H9 (cell line): ENCODE data around the gene LRP1-AS. TPM values are rescaled to one million over a fixed set of nuclear protein-coding genes. Genes with fewer than 3 reads are reported as not detected.

Experiments
- DNase-seq: peaks from one replicate; pipeline ENCODE4 v3.0.0-alpha.2; 2017
- H2AFZ ChIP-seq: one replicate; pipeline ENCODE4 v1.6.1; 2013; ENCODE audit warnings: mild to moderate bottlenecking, low read length, control low read depth, moderate library complexity
- H2AK5ac ChIP-seq: 2 replicates; pipeline ENCODE4 v1.6.1; 2013; ENCODE audit warnings: low read length, control low read depth, mixed read lengths; ENCODE audit not compliant: insufficient read length
- H2BK120ac ChIP-seq: one replicate; pipeline ENCODE4 v1.6.1; 2013; ENCODE audit warnings: low read depth, mild to moderate bottlenecking, low read length, control low read depth, inconsistent platforms; ENCODE audit not compliant: poor library complexity, severe bottlenecking
- H2BK12ac ChIP-seq: 2 replicates; pipeline ENCODE4 v1.6.1; 2013; ENCODE audit warnings: low read length, control low read depth, mixed read lengths, low read depth; ENCODE audit not compliant: insufficient read length
- H2BK15ac ChIP-seq: 2 replicates; pipeline ENCODE4 v1.6.1; 2013; ENCODE audit warnings: low read depth, low read length, control low read depth
- H2BK20ac ChIP-seq: one replicate; pipeline ENCODE4 v1.6.1; 2013; ENCODE audit warnings: low read depth, mild to moderate bottlenecking, low read length, control low read depth, inconsistent platforms; ENCODE audit not compliant: poor library complexity, severe bottlenecking
- H2BK5ac ChIP-seq: 2 replicates; pipeline ENCODE4 v1.6.1; 2013; ENCODE audit warnings: low read length, control low read depth, mixed read lengths; ENCODE audit not compliant: insufficient read length
- H3K14ac ChIP-seq: 2 replicates; pipeline ENCODE4 v1.6.1; 2013; ENCODE audit warnings: low read length, control low read depth; ENCODE audit not compliant: insufficient read depth
- H3K18ac ChIP-seq: 2 replicates; pipeline ENCODE4 v1.6.1; 2013; ENCODE audit warnings: low read depth, mild to moderate bottlenecking, mixed read lengths, low read length, control low read depth; ENCODE audit not compliant: insufficient read length
- H3K23ac ChIP-seq: 2 replicates; pipeline ENCODE4 v1.6.1; 2013; ENCODE audit warnings: low read length, control low read depth, mixed read lengths, low read depth; ENCODE audit not compliant: insufficient read length
- H3K23me2 ChIP-seq: 2 replicates; pipeline ENCODE4 v1.6.1; 2013; ENCODE audit warnings: low read depth, mild to moderate bottlenecking, mixed read lengths, low read length, control low read depth; ENCODE audit not compliant: insufficient read length, poor library complexity, severe bottlenecking
- H3K27ac ChIP-seq: 2 replicates; pipeline ENCODE4 v1.5.1; 2013; ENCODE audit warnings: low read length, control low read depth, mixed read lengths, low read depth; ENCODE audit not compliant: insufficient read length
- H3K27me3 ChIP-seq: 2 replicates; pipeline ENCODE4 v1.6.1; 2013; ENCODE audit warnings: low read length, control low read depth, inconsistent platforms; ENCODE audit not compliant: insufficient read depth
- H3K4ac ChIP-seq: 2 replicates; pipeline ENCODE4 v1.6.1; 2013; ENCODE audit warnings: low read depth, mild to moderate bottlenecking, control low read depth, inconsistent platforms, low read length, moderate library complexity
- H3K4me1 ChIP-seq: 2 replicates; pipeline ENCODE4 v1.6.1; 2013; ENCODE audit warnings: low read length, control low read depth, inconsistent platforms; ENCODE audit not compliant: insufficient read depth
- H3K4me2 ChIP-seq: 2 replicates; pipeline ENCODE4 v1.6.1; 2013; ENCODE audit warnings: low read length, control low read depth, mixed read lengths; ENCODE audit not compliant: insufficient read length, insufficient read depth
- H3K56ac ChIP-seq: 2 replicates; pipeline ENCODE4 v1.6.1; 2013; ENCODE audit warnings: low read depth, mild to moderate bottlenecking, mixed read lengths, low read length, control low read depth; ENCODE audit not compliant: insufficient read length
- H3K79me1 ChIP-seq: 2 replicates; pipeline ENCODE4 v1.6.1; 2013; ENCODE audit warnings: low read depth, mild to moderate bottlenecking, moderate library complexity, low read length, control low read depth, inconsistent platforms; ENCODE audit not compliant: insufficient read depth, poor library complexity, severe bottlenecking
- H3K79me2 ChIP-seq: 2 replicates; pipeline ENCODE4 v1.6.1; 2013; ENCODE audit warnings: low read length, control low read depth, inconsistent platforms; ENCODE audit not compliant: insufficient read depth
- H3K9ac ChIP-seq: 2 replicates; pipeline ENCODE4 v1.6.1; 2013; ENCODE audit warnings: low read length, control low read depth, mixed read lengths; ENCODE audit not compliant: insufficient read length; ENCODE audit errors: extremely low read depth
- H3K9me3 ChIP-seq: one replicate; pipeline ENCODE4 v1.6.1; 2013; ENCODE audit warnings: low read depth, low read length, inconsistent platforms; ENCODE audit not compliant: control insufficient read depth
- H3T11ph ChIP-seq: one replicate; pipeline ENCODE4 v1.6.1; 2013; ENCODE audit warnings: mild to moderate bottlenecking, low read length, control low read depth, inconsistent platforms
- H4K20me1 ChIP-seq: one replicate; pipeline ENCODE4 v1.6.1; 2013; ENCODE audit not compliant: control insufficient read depth, insufficient read length, insufficient read depth
- H4K5ac ChIP-seq: 2 replicates; pipeline ENCODE4 v1.6.1; 2013; ENCODE audit warnings: low read depth, mild to moderate bottlenecking, mixed read lengths, low read length, control low read depth; ENCODE audit not compliant: insufficient read length
- H4K8ac ChIP-seq: replicated peaks from 2 replicates; pipeline ENCODE4 v1.6.1; 2013; ENCODE audit warnings: low read length, control low read depth, mixed read lengths, low read depth; ENCODE audit not compliant: insufficient read length
- H4K91ac ChIP-seq: 2 replicates; pipeline ENCODE4 v1.6.1; 2013; ENCODE audit warnings: low read depth, mild to moderate bottlenecking, moderate library complexity, mixed read lengths, low read length, control low read depth; ENCODE audit not compliant: insufficient read length
- H3K27ac Mint-ChIP-seq, 3 experiments: 2 replicates in 2 of 3; 3 replicates in 1 of 3; pipeline ENCODE4 v1.8.0; 2020 to 2021; ENCODE audit warnings: mixed read lengths in 3 of 3, mild to moderate bottlenecking in 1 of 3, moderate library complexity in 1 of 3
- H3K27me3 Mint-ChIP-seq: 2 replicates; pipeline ENCODE4 v1.8.0; 2021; ENCODE audit warnings: low read depth, mild to moderate bottlenecking, moderate library complexity, mixed read lengths
- H3K36me3 Mint-ChIP-seq, 3 experiments: 2 replicates in 2 of 3; 3 replicates in 1 of 3; pipeline ENCODE4 v1.8.0; 2020 to 2021; ENCODE audit warnings: low read depth in 3 of 3, mixed read lengths in 3 of 3; ENCODE audit not compliant: insufficient read depth in 1 of 3
- H3K4me1 Mint-ChIP-seq, 2 experiments: 2 replicates each; pipeline ENCODE4 v1.8.0; 2020; ENCODE audit warnings: mixed read lengths in 2 of 2
- H3K4me3 Mint-ChIP-seq, 2 experiments: 2 replicates in 1 of 2; 3 replicates in 1 of 2; pipeline ENCODE4 v1.8.0; 2020 to 2021; ENCODE audit warnings: mild to moderate bottlenecking in 2 of 2, mixed read lengths in 2 of 2, moderate library complexity in 1 of 2
- H3K9me3 Mint-ChIP-seq, 2 experiments: 2 replicates in 1 of 2; 3 replicates in 1 of 2; pipeline ENCODE4 v1.8.0; 2020; ENCODE audit warnings: mild to moderate bottlenecking in 2 of 2, mixed read lengths in 2 of 2, moderate library complexity in 1 of 2
- CTCF ChIP-seq: fragments of 200-600 bp; sonication (generic); conservative IDR thresholded peaks from 3 replicates; pipeline ENCODE4 v1.8.0; 2021; ENCODE audit warnings: antibody characterized with exemption, mild to moderate bottlenecking
- WGBS: extraction: QIAGEN DNeasy Blood & Tissue Kit; methylation state at CpG from one replicate; pipeline ENCODE4 v1.1.7; 2013; ENCODE audit warnings: missing lambda C conversion rate, low lambda C conversion rate, mixed read lengths; ENCODE audit not compliant: insufficient read length; ENCODE audit errors: extremely low coverage; 5-methylcytosine and 5-hydroxymethylcytosine counted together
- total RNA-seq: library from RNA; stranded (reverse); gene quantifications from 2 replicates; pipeline ENCODE4 v1.2.1, GENCODE V29; 2021

Gene LRP1-AS
- total RNA-seq, 1 experiment from 2014 or later = not detected

GRCh38 chr12:57151741-57152630 is 4.6 kb upstream of the LRP1-AS start:
- Mint-ChIP-seq H3K27ac (peak overlapping the region; percentile 36 to 89 (median 42); a peak in 6 of 7 replicates), H3K4me1 (peaks cover 28 to 34% of the 10 kb centered on the region in 2 experiments), H3K9me3 (no peaks in the 10 kb centered on the region), H3K4me3 (peak overlapping the region in 1 of 2 experiments; percentile 5; a peak in 1 of 5 replicates), H3K27me3 (no peaks in the 10 kb centered on the region), H3K36me3 (peaks cover 37 to 88% (median 71%) of the 10 kb centered on the region in 3 experiments; a peak in 6 of 7 replicates)
- DNase-seq = no peak
- no peaks in the 10 kb centered on the region for H3K27me3 ChIP-seq
- H3T11ph ChIP-seq = no peak overlapping the region
- H3K23me2 ChIP-seq = no peaks in the 10 kb centered on the region
- WGBS = no CpG with 5 or more reads among the region's 17 CpGs
- no peak overlapping the region for H3K56ac ChIP-seq
- H3K79me2 ChIP-seq = no peaks in the 10 kb centered on the region
- no peak overlapping the region for H2BK20ac ChIP-seq
- H2BK15ac ChIP-seq = no peak overlapping the region
- no peak overlapping the region for H2AK5ac ChIP-seq
- H3K9ac ChIP-seq = no peak overlapping the region
- H3K4ac ChIP-seq = no peak overlapping the region
- H2BK12ac ChIP-seq = no peak overlapping the region
- H4K8ac ChIP-seq = no peak overlapping the region
- H4K5ac ChIP-seq = no peak overlapping the region
- no peak overlapping the region for H2BK5ac ChIP-seq
- H3K14ac ChIP-seq = no peak overlapping the region; the same call in 1 of the 2 replicates
- H3K79me1 ChIP-seq = no peaks in the 10 kb centered on the region
- no peaks in the 10 kb centered on the region for H3K9me3 ChIP-seq
- no peak overlapping the region for H3K18ac ChIP-seq
- no peak overlapping the region for H2BK120ac ChIP-seq
- no peak overlapping the region for H3K27ac ChIP-seq
- no peak overlapping the region for H2AFZ ChIP-seq
- no peaks in the 10 kb centered on the region for H4K20me1 ChIP-seq
- no peak overlapping the region for H4K91ac ChIP-seq
- no peak for TF ChIP-seq CTCF
- H3K4me1 ChIP-seq = no peaks in the 10 kb centered on the region
- H3K4me2 ChIP-seq = no peak overlapping the region
- no peak overlapping the region for H3K23ac ChIP-seq
